GM13977 (cell line): ENCODE measurements around the gene DAD1.

Source experiments
- DNase-seq: peaks from one replicate; pipeline ENCODE4 v3.0.0; 2012; ENCODE audit warnings: low spot score
- in situ Hi-C: fragments of 300-500 bp; cut with MboI; formaldehyde crosslinking; loops from one replicate; pipeline ENCODE4 v1.12.0; 2022; ENCODE audit warnings: low sequenced_read_pairs, low pct_unique_long_range_greater_than_20kb, mixed read lengths, inconsistent platforms; ENCODE audit not compliant: unreplicated experiment
- TF ChIP-seq, protein P1 (sequence below): IDR thresholded peaks from 2 replicates; pipeline ENCODE4 v1.5.1; 2012; ENCODE audit warnings: mild to moderate bottlenecking, control low read depth; ENCODE audit not compliant: insufficient read depth; ENCODE audit errors: extremely low read depth, missing control alignments

The DAD1 gene

DNA sequence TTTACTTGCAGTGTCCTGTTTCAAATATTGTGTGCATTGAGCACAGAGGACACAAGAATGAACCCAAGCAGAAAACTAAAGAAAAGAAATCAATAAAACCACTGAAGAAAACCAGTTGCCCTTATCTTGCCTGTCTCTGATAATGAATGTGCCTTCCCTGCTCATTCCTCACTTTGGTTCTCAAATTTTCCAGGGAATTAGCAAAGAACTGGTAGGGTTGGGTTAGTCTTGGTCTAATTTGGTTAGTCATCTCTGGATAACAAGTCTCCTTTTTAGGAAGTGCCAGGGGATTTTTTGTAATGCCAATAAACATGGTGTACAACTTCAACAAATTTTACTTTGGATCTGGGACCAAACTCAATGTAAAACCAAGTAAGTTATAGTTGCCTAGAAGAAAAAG, 65.7 kb downstream of the DAD1 start:
- in situ Hi-C loops = no loop called here
- DNase-seq = no peak
- TF ChIP-seq, protein P1, sequence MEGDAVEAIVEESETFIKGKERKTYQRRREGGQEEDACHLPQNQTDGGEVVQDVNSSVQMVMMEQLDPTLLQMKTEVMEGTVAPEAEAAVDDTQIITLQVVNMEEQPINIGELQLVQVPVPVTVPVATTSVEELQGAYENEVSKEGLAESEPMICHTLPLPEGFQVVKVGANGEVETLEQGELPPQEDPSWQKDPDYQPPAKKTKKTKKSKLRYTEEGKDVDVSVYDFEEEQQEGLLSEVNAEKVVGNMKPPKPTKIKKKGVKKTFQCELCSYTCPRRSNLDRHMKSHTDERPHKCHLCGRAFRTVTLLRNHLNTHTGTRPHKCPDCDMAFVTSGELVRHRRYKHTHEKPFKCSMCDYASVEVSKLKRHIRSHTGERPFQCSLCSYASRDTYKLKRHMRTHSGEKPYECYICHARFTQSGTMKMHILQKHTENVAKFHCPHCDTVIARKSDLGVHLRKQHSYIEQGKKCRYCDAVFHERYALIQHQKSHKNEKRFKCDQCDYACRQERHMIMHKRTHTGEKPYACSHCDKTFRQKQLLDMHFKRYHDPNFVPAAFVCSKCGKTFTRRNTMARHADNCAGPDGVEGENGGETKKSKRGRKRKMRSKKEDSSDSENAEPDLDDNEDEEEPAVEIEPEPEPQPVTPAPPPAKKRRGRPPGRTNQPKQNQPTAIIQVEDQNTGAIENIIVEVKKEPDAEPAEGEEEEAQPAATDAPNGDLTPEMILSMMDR = no peak

DNA sequence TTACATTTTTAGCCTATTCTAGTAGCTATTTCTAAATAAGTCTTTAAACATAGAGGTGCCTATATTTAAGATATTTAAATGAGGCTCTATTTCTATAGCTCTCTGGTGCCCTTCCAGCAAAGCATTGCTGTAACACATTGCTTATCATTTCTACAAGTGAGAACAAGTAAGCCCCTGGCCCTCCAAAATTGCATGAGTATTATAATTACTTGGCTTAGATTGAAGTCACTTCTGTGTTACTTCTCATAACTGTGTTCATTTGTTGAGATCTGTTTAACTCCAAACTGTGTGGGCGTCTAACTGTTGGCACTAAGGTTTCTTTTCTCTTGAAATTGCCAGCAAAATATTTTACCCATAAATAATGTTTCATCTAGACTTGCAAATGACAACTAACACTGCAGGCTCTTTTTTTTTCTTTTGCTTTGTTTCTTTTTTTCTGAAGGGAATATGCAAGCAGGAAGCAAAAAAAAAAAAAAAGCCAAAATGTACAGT, 66.5 kb downstream of the DAD1 start:
- in situ Hi-C loops = no loop called here
- TF ChIP-seq, protein P1 = no peak
- DNase-seq = no peak

DNA sequence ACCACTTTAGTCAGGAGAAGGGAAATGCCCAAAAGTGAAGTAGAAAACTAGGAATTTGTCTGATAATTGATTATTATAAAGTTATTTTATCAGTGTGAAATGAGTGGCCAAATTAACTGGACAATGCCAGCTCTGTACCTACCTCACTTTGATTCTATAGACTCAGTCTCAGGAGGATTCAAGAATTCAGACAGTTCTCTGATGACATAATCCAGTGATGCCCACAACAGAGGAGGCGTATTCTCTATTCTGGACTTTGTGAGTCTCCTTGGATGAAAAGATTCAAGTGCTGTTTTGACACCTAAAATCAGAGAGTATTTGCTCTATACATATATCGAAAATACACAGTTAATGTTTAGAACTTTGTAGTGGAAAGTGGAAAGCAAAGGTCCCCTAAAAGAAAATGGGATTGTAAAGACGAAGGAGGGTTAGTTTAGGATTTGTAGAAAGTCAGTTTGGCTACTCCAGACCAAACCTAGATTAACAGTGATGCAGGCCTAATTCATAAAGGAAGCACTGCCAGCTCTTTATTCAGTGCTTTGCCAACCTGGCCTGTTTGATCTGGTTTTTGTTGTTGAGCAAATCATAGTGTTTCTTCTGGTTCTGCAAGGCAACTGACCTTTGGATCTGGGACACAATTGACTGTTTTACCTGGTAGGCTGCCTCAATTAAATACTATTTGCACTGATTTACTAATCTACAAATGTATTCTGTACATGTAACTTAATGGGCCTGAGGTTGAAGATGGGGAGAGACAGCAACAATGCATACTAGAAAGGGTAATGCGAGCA, 67.4 kb downstream of the DAD1 start:
- DNase-seq = no peak
- TF ChIP-seq, protein P1 = no peak
- in situ Hi-C loops = no loop called here

DNA sequence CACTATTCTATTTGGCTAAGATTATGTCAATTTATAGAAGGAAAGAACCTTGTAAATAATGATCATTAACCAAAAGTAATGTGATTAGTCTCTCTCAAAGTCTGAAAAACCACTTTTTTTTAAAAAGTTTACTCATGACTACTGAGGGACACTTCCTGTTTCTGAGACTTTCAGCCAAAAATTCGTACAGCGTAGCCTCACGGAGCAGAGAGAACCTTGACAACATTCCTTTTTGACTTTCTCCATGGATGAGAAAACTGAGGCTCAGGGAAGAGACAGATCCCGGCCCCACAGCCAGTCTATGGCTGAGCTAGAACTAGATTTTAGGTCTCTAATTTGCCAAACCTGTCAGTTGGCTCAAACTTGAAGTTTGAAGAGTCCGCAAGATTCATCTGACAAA, 68.2 kb downstream of the DAD1 start:
- in situ Hi-C loops = no loop called here
- DNase-seq = no peak
- TF ChIP-seq, protein P1 = no peak

DNA sequence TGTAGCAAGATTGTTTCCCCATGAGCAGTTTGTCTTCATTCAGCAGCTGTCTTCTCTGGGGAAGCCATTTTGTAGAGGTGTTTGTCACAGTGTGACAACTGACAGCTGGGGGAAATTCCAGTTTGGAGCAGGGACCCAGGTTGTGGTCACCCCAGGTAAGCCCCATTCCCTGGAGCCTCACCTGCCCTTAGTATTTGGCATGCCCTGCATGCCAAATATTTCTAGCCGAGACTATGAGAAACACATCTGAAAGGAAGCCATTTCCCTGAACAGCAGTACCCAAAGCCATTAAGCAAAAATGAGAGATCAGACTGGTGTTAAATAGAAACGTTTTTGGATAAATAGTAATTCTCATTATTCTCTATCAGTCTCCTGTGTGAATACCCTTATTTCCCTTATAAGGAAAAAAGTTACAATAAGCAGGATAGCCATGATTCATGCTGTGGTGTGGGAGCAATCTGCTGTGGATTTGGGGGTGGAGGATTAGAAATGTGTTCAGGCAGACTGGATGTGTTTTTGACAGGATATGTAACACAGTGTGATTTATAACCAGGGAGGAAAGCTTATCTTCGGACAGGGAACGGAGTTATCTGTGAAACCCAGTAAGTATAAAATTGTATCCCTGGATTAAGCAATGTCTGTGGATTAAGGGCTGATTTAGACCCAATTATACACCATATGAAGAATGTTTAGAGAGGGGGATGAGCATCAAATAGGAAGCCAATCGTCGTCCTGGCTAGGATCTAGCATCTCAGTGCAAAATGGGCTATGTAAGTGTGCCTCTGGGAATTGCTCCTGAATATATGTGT, 68.9 kb downstream of the DAD1 start:
- no peak for DNase-seq
- TF ChIP-seq, protein P1 = no peak
- in situ Hi-C loops = no loop called here

DNA sequence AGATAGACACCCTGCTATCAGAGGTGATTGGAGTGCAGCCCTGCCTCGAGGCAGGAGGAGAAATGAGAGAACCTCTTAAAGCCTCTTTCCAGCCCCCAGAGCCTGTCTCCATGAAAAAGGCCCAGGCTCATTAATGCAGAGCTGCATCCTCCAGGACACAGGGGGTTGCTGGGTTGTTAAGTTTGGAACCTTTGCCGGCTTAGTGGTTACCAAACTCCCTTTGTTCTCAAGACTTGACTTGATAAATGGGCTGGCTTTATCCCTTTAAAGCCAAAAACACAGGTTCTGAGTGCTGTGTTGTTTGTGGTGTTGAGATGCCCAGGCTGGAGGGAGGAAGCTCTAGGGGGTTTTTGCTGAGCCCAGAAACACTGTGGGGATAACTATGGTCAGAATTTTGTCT, 71.0 kb downstream of the DAD1 start:
- TF ChIP-seq, protein P1 = no peak
- no peak for DNase-seq
- in situ Hi-C loops = no loop called here
